H1 (cell line): ENCODE measurements around the gene GRIP2. TPM values are rescaled to one million over a fixed set of nuclear protein-coding genes. Genes with fewer than 3 reads are reported as not detected.

Experiments
- ASH2L ChIP-seq: fragments of 200-600, 300-600 bp; sonication (generic); IDR thresholded peaks from one replicate; pipeline ENCODE4 v1.7.1; 2017; ENCODE audit warnings: low read length
- CTBP2 ChIP-seq: IDR thresholded peaks from 2 replicates; pipeline ENCODE4 v1.7.0; 2011; ENCODE audit warnings: borderline replicate concordance, mild to moderate bottlenecking, moderate library complexity, mixed read lengths, low read length; ENCODE audit not compliant: insufficient read depth, insufficient read length
- EZH2 ChIP-seq: fragments of 200-600 bp; sonication (generic); IDR thresholded peaks from 2 replicates; pipeline ENCODE4 v1.7.1; 2012; ENCODE audit warnings: low read depth, mild to moderate bottlenecking, moderate library complexity, low read length, inconsistent platforms; ENCODE audit not compliant: severe bottlenecking
- GABPA ChIP-seq: IDR thresholded peaks from 2 replicates; pipeline ENCODE4 v1.6.1; 2011; ENCODE audit warnings: mild to moderate bottlenecking, low read length, moderate library complexity, borderline replicate concordance; ENCODE audit not compliant: insufficient read depth
- GTF2F1 ChIP-seq: IDR thresholded peaks from 2 replicates; pipeline ENCODE4 v1.6.1; 2012; ENCODE audit warnings: low read depth, low read length, improper control_type of control experiment, borderline replicate concordance
- JUND ChIP-seq: IDR thresholded peaks from 2 replicates; pipeline ENCODE4 v1.6.1; 2011; ENCODE audit warnings: mild to moderate bottlenecking, improper control_type of control experiment, low read length
- POU5F1 ChIP-seq: IDR thresholded peaks from 2 replicates; pipeline ENCODE4 v1.6.1; 2011; ENCODE audit warnings: low read depth, mild to moderate bottlenecking, low read length, moderate library complexity
- RAD21 ChIP-seq, 2 experiments: IDR thresholded peaks in 1 of 2; conservative IDR thresholded peaks in 1 of 2; 2 replicates each; pipeline ENCODE4 v1.6.1; 2011; ENCODE audit warnings: low read depth in 2 of 2, low read length in 2 of 2, improper control_type of control experiment in 1 of 2, inconsistent platforms in 1 of 2, mild to moderate bottlenecking in 1 of 2, moderate library complexity in 1 of 2
- SP2 ChIP-seq: IDR thresholded peaks from 2 replicates; pipeline ENCODE4 v1.6.1; 2012; ENCODE audit warnings: mild to moderate bottlenecking, low read length, inconsistent platforms
- TAF1 ChIP-seq: IDR thresholded peaks from 2 replicates; pipeline ENCODE4 v1.6.1; 2011; ENCODE audit warnings: mild to moderate bottlenecking, low read depth, low read length
- TAF7 ChIP-seq: optimal IDR thresholded peaks from 2 replicates; pipeline ENCODE3; 2011; ENCODE audit warnings: low read depth, mild to moderate bottlenecking, inconsistent platforms, low read length, moderate library complexity, borderline replicate concordance
- TEAD4 ChIP-seq: IDR thresholded peaks from 2 replicates; pipeline ENCODE4 v1.6.1; 2012; ENCODE audit warnings: low read depth, low read length, inconsistent platforms, mixed read lengths
- polyA plus RNA-seq, 7 experiments: library from polyadenylated mRNA; depleted of rRNA in 3 of 7; stranded (reverse) in 5 of 7; unstranded in 2 of 7; fragments of >200 nt in 5 of 7; fragments of 200-250 nt in 2 of 7; gene quantifications; 1 replicate in 5 of 7; 2 replicates in 1 of 7; 4 replicates in 1 of 7; pipeline versions ENCODE4 v1.2.1 to v1.2.3, GENCODE V29; 2011 to 2013; ENCODE audit warnings: missing spikeins in 2 of 7, mixed read lengths in 2 of 7
- total RNA-seq: library from RNA; stranded (reverse); fragmentation: NEBNext Ultra II Directional; extraction: Animal tissue kit (Norgen Biotek cat#: 25700); gene quantifications from 2 replicates; pipeline ENCODE4 v1.2.1, GENCODE V29; 2021
- TF ChIP-seq, protein P1 (sequence below), 3 experiments: IDR thresholded peaks; 1 replicate in 2 of 3; 2 replicates in 1 of 3; pipeline versions ENCODE4 v1.5.1 to v1.6.1; 2011; ENCODE audit warnings: low read length in 3 of 3, mild to moderate bottlenecking in 3 of 3, inconsistent platforms in 2 of 3, low read depth in 1 of 3, moderate library complexity in 1 of 3; ENCODE audit not compliant: insufficient read depth in 1 of 3; ENCODE audit errors: control extremely low read depth in 1 of 3

Gene GRIP2
- total and polyA plus RNA-seq, 2 of the 8 experiments (the other 6 are each of a cell fraction or from before 2014, with no cell fraction given): 2.5 to 6.4 TPM

DNA sequence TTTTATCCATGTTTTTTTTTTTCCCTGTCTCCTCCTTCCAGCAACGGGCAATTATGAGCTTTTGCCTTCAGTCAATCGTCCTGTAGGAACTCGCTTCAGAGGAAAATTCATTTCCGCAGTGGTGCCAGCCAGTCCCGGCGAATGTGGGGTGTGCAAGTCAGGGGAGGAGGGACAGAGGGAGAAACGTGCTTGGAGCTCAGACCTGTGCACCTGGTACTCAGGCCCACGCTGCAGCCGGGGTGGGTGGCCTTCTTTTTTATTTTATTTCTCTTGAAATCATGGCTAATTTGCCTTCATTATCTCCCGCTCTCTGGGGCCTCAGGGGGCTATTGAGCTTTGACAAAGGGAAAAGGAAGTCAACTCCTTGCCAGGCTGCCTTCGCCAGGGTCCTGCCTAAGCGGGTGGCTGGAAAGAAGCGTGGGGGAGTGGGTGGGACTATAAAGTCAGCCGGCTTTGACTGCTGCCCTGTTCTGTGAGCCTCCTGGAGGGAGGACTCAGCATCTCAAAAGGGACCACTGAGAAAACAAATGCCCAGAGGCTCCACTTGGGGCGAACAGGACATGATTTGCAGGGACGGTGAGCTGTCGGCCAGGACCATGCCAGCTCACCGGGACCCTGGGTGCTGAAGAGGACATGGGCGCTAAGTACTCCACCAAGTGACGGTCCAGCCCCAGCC lies 5.5 kb downstream of the GRIP2 start (continued):
- no peak for TF ChIP-seq POU5F1
- TF ChIP-seq ASH2L: peak; percentile 63
- peak; percentile 88 for TF ChIP-seq CTBP2
- TF ChIP-seq EZH2: no peak
- TF ChIP-seq, protein P1, sequence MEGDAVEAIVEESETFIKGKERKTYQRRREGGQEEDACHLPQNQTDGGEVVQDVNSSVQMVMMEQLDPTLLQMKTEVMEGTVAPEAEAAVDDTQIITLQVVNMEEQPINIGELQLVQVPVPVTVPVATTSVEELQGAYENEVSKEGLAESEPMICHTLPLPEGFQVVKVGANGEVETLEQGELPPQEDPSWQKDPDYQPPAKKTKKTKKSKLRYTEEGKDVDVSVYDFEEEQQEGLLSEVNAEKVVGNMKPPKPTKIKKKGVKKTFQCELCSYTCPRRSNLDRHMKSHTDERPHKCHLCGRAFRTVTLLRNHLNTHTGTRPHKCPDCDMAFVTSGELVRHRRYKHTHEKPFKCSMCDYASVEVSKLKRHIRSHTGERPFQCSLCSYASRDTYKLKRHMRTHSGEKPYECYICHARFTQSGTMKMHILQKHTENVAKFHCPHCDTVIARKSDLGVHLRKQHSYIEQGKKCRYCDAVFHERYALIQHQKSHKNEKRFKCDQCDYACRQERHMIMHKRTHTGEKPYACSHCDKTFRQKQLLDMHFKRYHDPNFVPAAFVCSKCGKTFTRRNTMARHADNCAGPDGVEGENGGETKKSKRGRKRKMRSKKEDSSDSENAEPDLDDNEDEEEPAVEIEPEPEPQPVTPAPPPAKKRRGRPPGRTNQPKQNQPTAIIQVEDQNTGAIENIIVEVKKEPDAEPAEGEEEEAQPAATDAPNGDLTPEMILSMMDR (IDR thresholded peaks at IDR 0.05; ENCODE audit: control extremely low read depth in 1 of 3, insufficient read depth in 1 of 3, low read depth in 1 of 3, low read length in 3 of 3): peak in 1 of 3 experiments; percentile 32; a peak in 1 of 4 replicates
- TF ChIP-seq TAF1: no peak
- no peak for TF ChIP-seq GTF2F1
- TF ChIP-seq SP2: no peak
- TF ChIP-seq TEAD4: no peak
- TF ChIP-seq RAD21 (IDR thresholded peaks at IDR 0.05 in 1 of 2, conservative IDR thresholded peaks at IDR 0.05 in 1 of 2; ENCODE audit: low read depth in 2 of 2, low read length in 2 of 2): peak; percentile 2 to 14; a peak in 2 of 4 replicates
- no peak for TF ChIP-seq JUND
- no peak for TF ChIP-seq GABPA
- peak; percentile 8 for TF ChIP-seq TAF7
